ENCODE data around the gene MASP1. TPM values are rescaled to one million over a fixed set of nuclear protein-coding genes. Genes with fewer than 3 reads are reported as not detected.

Gene MASP1
- total and polyA plus RNA-seq, 2 experiments from 2014 or later: 1.6 to 3.0 TPM

DNA sequence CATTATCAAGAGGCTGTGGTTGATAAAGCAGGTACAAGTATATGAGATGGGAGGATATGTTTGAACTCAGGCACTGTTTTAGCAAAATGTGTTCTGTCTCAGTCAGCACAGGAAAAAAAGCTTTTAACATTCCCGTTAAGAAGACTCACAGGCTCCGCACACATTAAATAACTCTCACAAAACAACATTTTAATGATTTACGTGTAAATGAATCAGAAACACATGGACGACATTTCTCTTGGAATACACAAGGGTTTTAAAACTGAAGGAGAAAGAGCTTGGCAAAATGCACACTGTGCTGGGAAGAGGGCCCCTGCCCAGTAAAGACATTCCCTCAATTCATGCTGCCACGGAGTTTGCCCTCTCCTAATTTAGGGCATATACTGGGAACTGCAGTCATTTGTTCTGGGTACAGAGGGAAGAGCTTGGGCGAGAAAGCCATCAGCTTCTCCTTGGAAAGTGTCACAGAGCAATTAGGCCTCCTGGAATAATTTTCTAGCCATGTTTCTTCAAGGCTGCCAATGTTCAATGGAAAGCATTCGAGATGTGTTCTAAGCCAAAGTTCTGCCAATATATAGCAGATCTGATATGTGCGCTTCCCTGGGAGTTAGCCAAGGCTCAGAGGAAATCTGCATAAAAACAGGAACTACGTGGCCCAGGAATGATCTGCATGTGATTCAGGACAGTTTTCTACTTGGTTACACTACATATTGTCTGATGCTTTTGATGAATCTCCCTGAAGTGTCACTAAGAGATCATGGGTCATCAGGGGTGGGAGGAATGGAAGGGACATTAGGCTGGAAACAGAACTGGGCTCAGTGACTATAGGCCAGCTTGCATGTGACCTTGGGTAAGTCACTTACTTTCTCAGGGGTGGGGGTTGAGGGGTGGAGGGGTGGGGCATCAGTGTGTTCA lies 2.2 kb upstream of the MASP1 start:
- no peaks in the 10 kb centered on the region for H3K9me3 Mint-ChIP-seq
- H3K36me3 ChIP-seq (ENCODE audit: insufficient read depth): no peaks in the 10 kb centered on the region
- H2AFZ ChIP-seq: peak overlapping the region; percentile 58; the same call in 1 of the 2 replicates
- no peak for TF ChIP-seq ZNF331 (CRISPR knock-in tag; IDR thresholded peaks at IDR 0.05; ENCODE audit: low read depth)
- TF ChIP-seq POLR2AphosphoS5 (IDR thresholded peaks at IDR 0.05; ENCODE audit: low read depth): no peak
- TF ChIP-seq, protein P1, sequence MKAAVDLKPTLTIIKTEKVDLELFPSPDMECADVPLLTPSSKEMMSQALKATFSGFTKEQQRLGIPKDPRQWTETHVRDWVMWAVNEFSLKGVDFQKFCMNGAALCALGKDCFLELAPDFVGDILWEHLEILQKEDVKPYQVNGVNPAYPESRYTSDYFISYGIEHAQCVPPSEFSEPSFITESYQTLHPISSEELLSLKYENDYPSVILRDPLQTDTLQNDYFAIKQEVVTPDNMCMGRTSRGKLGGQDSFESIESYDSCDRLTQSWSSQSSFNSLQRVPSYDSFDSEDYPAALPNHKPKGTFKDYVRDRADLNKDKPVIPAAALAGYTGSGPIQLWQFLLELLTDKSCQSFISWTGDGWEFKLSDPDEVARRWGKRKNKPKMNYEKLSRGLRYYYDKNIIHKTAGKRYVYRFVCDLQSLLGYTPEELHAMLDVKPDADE (IDR thresholded peaks at IDR 0.05): no peak
- TF ChIP-seq, protein P2, sequence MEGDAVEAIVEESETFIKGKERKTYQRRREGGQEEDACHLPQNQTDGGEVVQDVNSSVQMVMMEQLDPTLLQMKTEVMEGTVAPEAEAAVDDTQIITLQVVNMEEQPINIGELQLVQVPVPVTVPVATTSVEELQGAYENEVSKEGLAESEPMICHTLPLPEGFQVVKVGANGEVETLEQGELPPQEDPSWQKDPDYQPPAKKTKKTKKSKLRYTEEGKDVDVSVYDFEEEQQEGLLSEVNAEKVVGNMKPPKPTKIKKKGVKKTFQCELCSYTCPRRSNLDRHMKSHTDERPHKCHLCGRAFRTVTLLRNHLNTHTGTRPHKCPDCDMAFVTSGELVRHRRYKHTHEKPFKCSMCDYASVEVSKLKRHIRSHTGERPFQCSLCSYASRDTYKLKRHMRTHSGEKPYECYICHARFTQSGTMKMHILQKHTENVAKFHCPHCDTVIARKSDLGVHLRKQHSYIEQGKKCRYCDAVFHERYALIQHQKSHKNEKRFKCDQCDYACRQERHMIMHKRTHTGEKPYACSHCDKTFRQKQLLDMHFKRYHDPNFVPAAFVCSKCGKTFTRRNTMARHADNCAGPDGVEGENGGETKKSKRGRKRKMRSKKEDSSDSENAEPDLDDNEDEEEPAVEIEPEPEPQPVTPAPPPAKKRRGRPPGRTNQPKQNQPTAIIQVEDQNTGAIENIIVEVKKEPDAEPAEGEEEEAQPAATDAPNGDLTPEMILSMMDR (conservative IDR thresholded peaks at IDR 0.05; ENCODE audit: low read depth in 2 of 2): no peak
- TF ChIP-seq JUNB (IDR thresholded peaks at IDR 0.05; ENCODE audit: unreplicated experiment): no peak
- H3K27ac Mint-ChIP-seq: no peak overlapping the region
- H3K36me3 Mint-ChIP-seq (ENCODE audit: low read depth): no peaks in the 10 kb centered on the region
- ATAC-seq (no peak), DNase-seq (ENCODE audit: low spot score) (no peak)
- no peak overlapping the region for H3K4me2 ChIP-seq
- H3K79me2 ChIP-seq (replicated peaks; ENCODE audit: insufficient read depth): no peaks in the 10 kb centered on the region
- no peaks in the 10 kb centered on the region for H3K9me2 ChIP-seq (ENCODE audit: insufficient read depth)
- H3K4me3 ChIP-seq: no peak overlapping the region
- peaks cover 9% of the 10 kb centered on the region; the same call in 1 of the 2 replicates for H3K27me3 ChIP-seq (ENCODE audit: insufficient read depth)
- no peaks in the 10 kb centered on the region for H4K20me1 ChIP-seq (replicated peaks; ENCODE audit: insufficient read depth)
- H3K4me3 Mint-ChIP-seq: no peak overlapping the region
- H3K27ac ChIP-seq (ENCODE audit: low read depth): no peak overlapping the region
- no peaks in the 10 kb centered on the region for H3F3A ChIP-seq (replicated peaks; ENCODE audit: low read depth)
- peaks cover 35% of the 10 kb centered on the region for H3K4me1 Mint-ChIP-seq
- H3K27me3 Mint-ChIP-seq (ENCODE audit: insufficient read depth, low read depth, poor library complexity): peaks cover 17% of the 10 kb centered on the region
- H3K4me1 ChIP-seq (ENCODE audit: insufficient read depth): peaks cover 31% of the 10 kb centered on the region

DNA sequence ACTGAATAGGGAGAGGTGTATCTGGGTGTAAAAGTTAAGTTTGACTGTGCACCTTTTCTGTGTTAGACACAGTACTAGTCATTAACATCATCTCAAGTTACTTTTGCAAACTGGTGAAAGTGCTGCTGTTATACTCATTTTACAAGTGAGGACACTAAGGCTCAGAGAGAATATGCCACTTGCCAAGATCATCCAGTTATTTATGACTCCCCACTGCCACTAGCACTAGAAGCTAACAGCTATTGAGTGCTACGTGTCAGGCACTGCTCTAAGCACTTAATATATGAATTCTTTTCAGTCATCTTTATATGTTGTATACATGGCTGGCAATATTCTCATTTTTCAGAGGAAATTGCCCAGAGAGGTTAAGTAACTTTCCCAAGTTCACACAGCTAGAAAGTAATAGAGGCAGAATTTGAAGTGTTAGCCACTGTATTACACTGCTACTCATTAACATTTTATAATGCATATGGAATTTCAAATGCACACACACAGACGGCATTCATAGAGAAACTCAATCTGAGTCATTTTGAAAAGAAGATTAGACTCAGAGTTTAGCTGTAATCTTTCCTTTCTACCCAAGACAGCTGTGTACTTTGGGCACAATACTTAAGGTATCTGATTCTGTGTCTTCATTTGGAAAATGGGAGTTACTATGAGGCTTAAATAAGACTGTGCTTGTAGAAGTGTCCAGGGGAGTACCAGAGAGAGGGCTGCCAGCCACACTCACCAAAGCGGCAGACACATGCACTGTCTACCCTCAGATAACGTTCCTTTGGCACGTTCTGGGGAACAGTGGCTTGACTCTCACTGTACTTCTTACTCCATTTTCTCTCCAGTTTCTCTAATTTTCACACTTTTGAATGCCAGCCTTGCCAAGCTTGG lies 1.3 kb upstream of the MASP1 start:
- no peaks in the 10 kb centered on the region for H3K36me3 Mint-ChIP-seq (ENCODE audit: low read depth)
- no peaks in the 10 kb centered on the region for H3F3A ChIP-seq (replicated peaks; ENCODE audit: low read depth)
- H3K27ac ChIP-seq (ENCODE audit: low read depth): no peak overlapping the region
- ATAC-seq: no peak
- no peaks in the 10 kb centered on the region for H4K20me1 ChIP-seq (replicated peaks; ENCODE audit: insufficient read depth)
- H3K79me2 ChIP-seq (replicated peaks; ENCODE audit: insufficient read depth): no peaks in the 10 kb centered on the region
- no peak overlapping the region for H3K4me3 Mint-ChIP-seq
- H3K4me3 ChIP-seq: no peak overlapping the region
- peaks cover 35% of the 10 kb centered on the region for H3K4me1 Mint-ChIP-seq
- no peak overlapping the region for H3K27ac Mint-ChIP-seq
- H3K27me3 ChIP-seq (ENCODE audit: insufficient read depth): peaks cover 9% of the 10 kb centered on the region; the same call in 1 of the 2 replicates
- peaks cover 37% of the 10 kb centered on the region for H3K4me1 ChIP-seq (ENCODE audit: insufficient read depth)
- H3K27me3 Mint-ChIP-seq (ENCODE audit: insufficient read depth, low read depth, poor library complexity): peaks cover 13% of the 10 kb centered on the region
- peak overlapping the region; percentile 21; the same call in 1 of the 2 replicates for H2AFZ ChIP-seq
- no peaks in the 10 kb centered on the region for H3K9me3 Mint-ChIP-seq
- DNase-seq (ENCODE audit: low spot score): no peak
- H3K9me2 ChIP-seq (ENCODE audit: insufficient read depth): no peaks in the 10 kb centered on the region
- no peak overlapping the region for H3K4me2 ChIP-seq
- H3K36me3 ChIP-seq (ENCODE audit: insufficient read depth): no peaks in the 10 kb centered on the region
- TF ChIP-seq ZNF331 (CRISPR knock-in tag; IDR thresholded peaks at IDR 0.05; ENCODE audit: low read depth) (no peak), NANOG (IDR thresholded peaks at IDR 0.05; ENCODE audit: borderline replicate concordance) (no peak), POLR2AphosphoS5 (IDR thresholded peaks at IDR 0.05; ENCODE audit: low read depth) (no peak), ZNF114 (CRISPR knock-in tag; IDR thresholded peaks at IDR 0.05) (no peak), CREB1 (CRISPR knock-in tag; IDR thresholded peaks at IDR 0.05; ENCODE audit: low read depth) (no peak), EZH2 (IDR thresholded peaks at IDR 0.05; ENCODE audit: low read depth, unreplicated experiment) (no peak), EZH2phosphoT487 (IDR thresholded peaks at IDR 0.05; ENCODE audit: unreplicated experiment) (no peak)
- TF ChIP-seq, protein P2 (conservative IDR thresholded peaks at IDR 0.05; ENCODE audit: low read depth in 2 of 2): no peak
- TF ChIP-seq, protein P3, sequence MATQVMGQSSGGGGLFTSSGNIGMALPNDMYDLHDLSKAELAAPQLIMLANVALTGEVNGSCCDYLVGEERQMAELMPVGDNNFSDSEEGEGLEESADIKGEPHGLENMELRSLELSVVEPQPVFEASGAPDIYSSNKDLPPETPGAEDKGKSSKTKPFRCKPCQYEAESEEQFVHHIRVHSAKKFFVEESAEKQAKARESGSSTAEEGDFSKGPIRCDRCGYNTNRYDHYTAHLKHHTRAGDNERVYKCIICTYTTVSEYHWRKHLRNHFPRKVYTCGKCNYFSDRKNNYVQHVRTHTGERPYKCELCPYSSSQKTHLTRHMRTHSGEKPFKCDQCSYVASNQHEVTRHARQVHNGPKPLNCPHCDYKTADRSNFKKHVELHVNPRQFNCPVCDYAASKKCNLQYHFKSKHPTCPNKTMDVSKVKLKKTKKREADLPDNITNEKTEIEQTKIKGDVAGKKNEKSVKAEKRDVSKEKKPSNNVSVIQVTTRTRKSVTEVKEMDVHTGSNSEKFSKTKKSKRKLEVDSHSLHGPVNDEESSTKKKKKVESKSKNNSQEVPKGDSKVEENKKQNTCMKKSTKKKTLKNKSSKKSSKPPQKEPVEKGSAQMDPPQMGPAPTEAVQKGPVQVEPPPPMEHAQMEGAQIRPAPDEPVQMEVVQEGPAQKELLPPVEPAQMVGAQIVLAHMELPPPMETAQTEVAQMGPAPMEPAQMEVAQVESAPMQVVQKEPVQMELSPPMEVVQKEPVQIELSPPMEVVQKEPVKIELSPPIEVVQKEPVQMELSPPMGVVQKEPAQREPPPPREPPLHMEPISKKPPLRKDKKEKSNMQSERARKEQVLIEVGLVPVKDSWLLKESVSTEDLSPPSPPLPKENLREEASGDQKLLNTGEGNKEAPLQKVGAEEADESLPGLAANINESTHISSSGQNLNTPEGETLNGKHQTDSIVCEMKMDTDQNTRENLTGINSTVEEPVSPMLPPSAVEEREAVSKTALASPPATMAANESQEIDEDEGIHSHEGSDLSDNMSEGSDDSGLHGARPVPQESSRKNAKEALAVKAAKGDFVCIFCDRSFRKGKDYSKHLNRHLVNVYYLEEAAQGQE (IDR thresholded peaks at IDR 0.05; ENCODE audit: unreplicated experiment): no peak
